GM21526 (cell line): ENCODE results near the gene SEL1L2.

Source experiments
- ATAC-seq: cut with Tn5 transposase; IDR thresholded peaks from one replicate; pipeline ENCODE4 v1.9.1; 2021; ENCODE audit warnings: moderate library complexity; ENCODE audit not compliant: unreplicated experiment, low FRiP score

Gene SEL1L2

GRCh38 chr20:13934992-13935894 is 55.2 kb downstream of the SEL1L2 start:
- no peak for ATAC-seq

- ATAC-seq, result no peak
Observed at GRCh38 chr20:13930281-13930680, 60.1 kb downstream of the SEL1L2 start.

GRCh38 chr20:13929836-13930235 is 60.6 kb downstream of the SEL1L2 start:
- ATAC-seq, result no peak

- no peak for ATAC-seq
Observed at GRCh38 chr20:13928901-13929300, 61.5 kb downstream of the SEL1L2 start.

- no peak for ATAC-seq
Observed at GRCh38 chr20:13927171-13927570, 63.2 kb downstream of the SEL1L2 start.

- no peak for ATAC-seq
Observed at GRCh38 chr20:13922241-13922640, 68.2 kb downstream of the SEL1L2 start.

- ATAC-seq, result no peak
Observed at GRCh38 chr20:13915284-13915683, 75.1 kb downstream of the SEL1L2 start.

GRCh38 chr20:13913572-13913971 is 76.8 kb downstream of the SEL1L2 start:
- no peak for ATAC-seq

- ATAC-seq, result no peak
Observed at GRCh38 chr20:13913131-13913530, 77.3 kb downstream of the SEL1L2 start.

- no peak for ATAC-seq
Observed at GRCh38 chr20:13910492-13910891, 79.9 kb downstream of the SEL1L2 start.

- no peak for ATAC-seq
Observed at GRCh38 chr20:13909067-13909466, 81.3 kb downstream of the SEL1L2 start.

- no peak for ATAC-seq
Observed at GRCh38 chr20:13904766-13905165, 85.6 kb downstream of the SEL1L2 start.

- ATAC-seq, result no peak
Observed at GRCh38 chr20:13900496-13900895, 89.9 kb downstream of the SEL1L2 start.

- no peak for ATAC-seq
Observed at GRCh38 chr20:13898012-13898612, 92.3 kb downstream of the SEL1L2 start.

- ATAC-seq, result no peak
Observed at GRCh38 chr20:13891575-13891974, 98.8 kb downstream of the SEL1L2 start.

- ATAC-seq, result no peak
Observed at GRCh38 chr20:13884803-13885202, 105.6 kb downstream of the SEL1L2 start.

GRCh38 chr20:13883425-13883824 is 107.0 kb downstream of the SEL1L2 start:
- no peak for ATAC-seq

GRCh38 chr20:13878566-13878965 is 111.8 kb downstream of the SEL1L2 start:
- ATAC-seq, result no peak

- ATAC-seq, result no peak
Observed at GRCh38 chr20:13877793-13878192, 112.6 kb downstream of the SEL1L2 start.

GRCh38 chr20:13875265-13875811 is 115.1 kb downstream of the SEL1L2 start:
- no peak for ATAC-seq

GRCh38 chr20:13874394-13875157 is 115.8 kb downstream of the SEL1L2 start:
- no peak for ATAC-seq
